ENCODE data around the gene MIF. TPM values are rescaled to one million over a fixed set of nuclear protein-coding genes. Genes with fewer than 3 reads are reported as not detected.

Gene MIF
- polyA plus RNA-seq, 2 of the 4 experiments (the other 2 are of a cell fraction) = 197 to 776 TPM

- Histone ChIP-seq H3K9me3 (no peaks in the 10 kb centered on the region), H3K27ac (peak overlapping the region; percentile 81 to 90), H3K4me1 (peaks cover 9% of the 10 kb centered on the region; the same call in 1 of the 3 replicates), H3K4me3 (peak overlapping the region; percentile 58), H3K4me2 (peak overlapping the region; percentile 93)
- ATAC-seq (peak; percentile 67 to 75), DNase-seq (ENCODE audit: low read depth in 1 of 2, low spot score in 1 of 2) (peak in 1 of 2 experiments; percentile 28), FAIRE-seq (no peak)
- ChIA-PET CTCF (interaction anchor here (0.6 to 3.1 kb wide), 5 partner anchors 7 to 47 kb away, joined by 3 to 27 read pairs (median 3); partner anchors contain the start of gene MIF), POLR2A (interaction anchor here (0.6 to 1.2 kb wide), 11 partner anchors 12 to 1750 kb away, joined by 3 to 25 read pairs (median 6); partner anchors contain the start of genes CHCHD10 and MIF)
- WGBS (ENCODE audit: missing lambda C conversion rate) = 40% methylated on average over 33 of the region's 58 CpGs
- TF ChIP-seq KDM1A (IDR thresholded peaks at IDR 0.05; ENCODE audit: low read depth) (no peak), E2F6 (IDR thresholded peaks at IDR 0.05; ENCODE audit: borderline replicate concordance, low read depth) (no peak), ZSCAN20 (CRISPR knock-in tag; IDR thresholded peaks at IDR 0.05) (no peak), HDAC2 (IDR thresholded peaks at IDR 0.05) (no peak), NR3C1 (IDR thresholded peaks at IDR 0.05) (no peak), NPAS2 (CRISPR knock-in tag; IDR thresholded peaks at IDR 0.05; ENCODE audit: borderline replicate concordance) (no peak), ESRRA (IDR thresholded peaks at IDR 0.05; ENCODE audit: borderline replicate concordance, low read length) (no peak), JUNB (IDR thresholded peaks at IDR 0.05) (no peak), HOXA7 (CRISPR knock-in tag; IDR thresholded peaks at IDR 0.05) (no peak), EHF (CRISPR knock-in tag; IDR thresholded peaks at IDR 0.05) (no peak), PBX3 (IDR thresholded peaks at IDR 0.05) (no peak), EHMT2 (IDR thresholded peaks at IDR 0.05; ENCODE audit: low read depth) (no peak), RCOR1 (IDR thresholded peaks at IDR 0.05; ENCODE audit: low read depth, low read length) (no peak), CEBPB (IDR thresholded peaks at IDR 0.05) (no peak), BHLHE40 (IDR thresholded peaks at IDR 0.05; ENCODE audit: low read depth, low read length) (no peak), HMGXB4 (CRISPR knock-in tag; IDR thresholded peaks at IDR 0.05; ENCODE audit: borderline replicate concordance) (no peak), RNF2 (IDR thresholded peaks at IDR 0.05; ENCODE audit: borderline replicate concordance, low read depth) (no peak), POLR2A (IDR thresholded peaks at IDR 0.05; ENCODE audit: low read length) (no peak)
Measured at GRCh38 chr22:23856721-23857605, 37.2 kb upstream of the MIF start.

- H3K4me1 ChIP-seq = peaks cover 9% of the 10 kb centered on the region; the same call in 1 of the 3 replicates
- H3K9me3 ChIP-seq = no peaks in the 10 kb centered on the region
- peak; percentile 96 to 97 for ATAC-seq
- H3K4me3 ChIP-seq = peak within 1 kb of the TSS; percentile 58
- CTCF ChIA-PET = interaction anchor here (1.0 to 3.1 kb wide), 4 partner anchors 8 to 36 kb away, joined by 3 to 27 read pairs (median 6); partner anchors contain the start of gene MIF
- FAIRE-seq = no peak
- H3K27ac ChIP-seq = peak within 1 kb of the TSS; percentile 81 to 90
- DNase-seq (ENCODE audit: low read depth in 1 of 2, low spot score in 1 of 2) = peak; percentile 85 to 95
- H3K4me2 ChIP-seq = peak within 1 kb of the TSS; percentile 93
- POLR2A ChIA-PET = interaction anchor here (0.5 to 1.2 kb wide), 15 partner anchors 8 to 1751 kb away, joined by 3 to 25 read pairs (median 5); partner anchors contain the start of genes CHCHD10 and MIF
- 14% methylated on average over 24 of the region's 60 CpGs for WGBS (ENCODE audit: missing lambda C conversion rate)
- TF ChIP-seq, protein P1, sequence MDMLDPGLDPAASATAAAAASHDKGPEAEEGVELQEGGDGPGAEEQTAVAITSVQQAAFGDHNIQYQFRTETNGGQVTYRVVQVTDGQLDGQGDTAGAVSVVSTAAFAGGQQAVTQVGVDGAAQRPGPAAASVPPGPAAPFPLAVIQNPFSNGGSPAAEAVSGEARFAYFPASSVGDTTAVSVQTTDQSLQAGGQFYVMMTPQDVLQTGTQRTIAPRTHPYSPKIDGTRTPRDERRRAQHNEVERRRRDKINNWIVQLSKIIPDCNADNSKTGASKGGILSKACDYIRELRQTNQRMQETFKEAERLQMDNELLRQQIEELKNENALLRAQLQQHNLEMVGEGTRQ (IDR thresholded peaks at IDR 0.05) = no peak
- TF ChIP-seq MAFK (IDR thresholded peaks at IDR 0.05; ENCODE audit: partially characterized antibody) = peak; percentile 47
- no peak for TF ChIP-seq EHF (CRISPR knock-in tag; IDR thresholded peaks at IDR 0.05)
- no peak for TF ChIP-seq BHLHE40 (IDR thresholded peaks at IDR 0.05; ENCODE audit: low read depth, low read length)
- TF ChIP-seq MAX (IDR thresholded peaks at IDR 0.05) = peak; percentile 68
- TF ChIP-seq E2F6 (IDR thresholded peaks at IDR 0.05; ENCODE audit: borderline replicate concordance, low read depth) = 0 out of 2 replicates have a peak, but pooled peaks have one; percentile 24
- no peak for TF ChIP-seq ATOH8 (CRISPR knock-in tag; IDR thresholded peaks at IDR 0.05; ENCODE audit: low read depth)
- TF ChIP-seq HOXB13 (CRISPR knock-in tag; IDR thresholded peaks at IDR 0.05; ENCODE audit: low read depth) = no peak
- peak; percentile 39; the same call in 1 of the 2 replicates for TF ChIP-seq PHF8 (IDR thresholded peaks at IDR 0.05; ENCODE audit: borderline replicate concordance, low read depth)
- no peak for TF ChIP-seq RCOR1 (IDR thresholded peaks at IDR 0.05; ENCODE audit: low read depth, low read length)
- peak in 1 of 2 experiments; percentile 42; a peak in 1 of 5 replicates for TF ChIP-seq JUN (IDR thresholded peaks at IDR 0.05)
- TF ChIP-seq CHD2 (IDR thresholded peaks at IDR 0.05; ENCODE audit: low read length, partially characterized antibody) = no peak
- TF ChIP-seq CBX8 (IDR thresholded peaks at IDR 0.05) = no peak
Measured at GRCh38 chr22:23857606-23858483, 36.3 kb upstream of the MIF start, which contains the start of gene SLC2A11. Gene SLC2A11 (plus strand): TSS chr22:23857875. CDS start chr22:23858000, 125 bp downstream.
